Measurements from ENCODE around the gene SLC15A5.

SLC15A5 gene

DNA sequence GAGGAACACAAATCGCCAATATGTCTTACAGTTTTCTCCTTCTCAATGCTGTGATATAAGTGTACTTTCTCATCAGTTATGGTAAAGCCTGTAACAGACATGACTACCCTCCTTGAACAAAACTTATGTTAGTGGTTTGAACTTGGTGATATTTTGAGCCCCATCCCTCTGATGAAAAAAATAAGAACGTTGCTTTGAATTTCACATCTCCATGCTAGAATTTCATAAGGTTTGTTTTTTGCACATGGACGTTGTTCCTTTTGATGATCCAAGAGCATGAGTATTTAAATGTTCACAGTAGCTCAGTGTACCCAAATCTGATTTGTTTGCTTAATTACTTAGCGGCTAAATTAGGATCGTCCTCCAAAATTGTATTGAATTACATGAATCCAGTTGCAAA, at the start of gene SLC15A5:
Gene SLC15A5 (minus strand): TSS at position 101 of the 400 bp plus-strand sequence. CDS start 0 bp downstream, at position 101.
- no peak for DNase-seq (ENCODE audit: extremely low spot score, insufficient read length, low read depth)
- no peak for FAIRE-seq

DNA sequence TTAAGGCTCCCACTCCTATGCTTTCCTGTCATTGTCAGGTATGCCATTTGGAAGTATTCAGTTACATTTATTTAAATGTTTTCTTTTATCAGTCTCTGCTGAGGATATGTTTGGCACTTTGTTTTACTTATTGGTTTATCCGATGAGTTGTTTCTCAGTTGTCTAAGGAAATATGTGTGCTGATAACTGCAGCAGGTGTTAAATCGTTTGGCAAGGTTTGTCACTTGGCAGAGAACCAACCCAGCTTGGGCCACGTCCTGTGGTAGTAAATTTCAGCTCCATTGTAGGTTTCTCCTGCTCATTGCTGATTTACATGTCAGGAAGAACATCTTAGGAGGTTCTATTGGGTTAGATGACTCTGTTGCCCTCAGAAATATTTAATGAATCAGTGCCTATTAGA, 47.9 kb upstream of the SLC15A5 start:
- FAIRE-seq (no peak), DNase-seq (ENCODE audit: extremely low spot score, insufficient read length, low read depth) (no peak)

DNA sequence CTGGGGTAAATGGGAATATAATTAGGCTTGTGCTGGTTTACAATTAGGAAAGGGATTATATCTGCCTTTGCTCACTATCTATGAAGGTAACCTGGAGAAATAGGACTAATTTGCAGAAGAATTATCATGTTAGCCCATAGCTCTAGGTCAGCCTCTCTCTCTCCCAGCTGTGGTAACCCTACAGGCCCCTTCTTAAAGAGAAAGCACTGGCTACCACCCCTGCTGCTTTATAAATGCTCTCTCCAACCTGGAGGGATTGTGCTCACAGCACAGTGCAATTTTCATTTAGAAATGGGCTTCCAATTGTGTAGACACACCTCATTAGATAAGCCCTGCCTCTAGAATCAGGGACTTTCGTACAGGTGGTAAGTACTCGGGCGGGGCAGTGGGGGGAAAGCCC, 47.3 kb upstream of the SLC15A5 start:
- no peak for DNase-seq (ENCODE audit: extremely low spot score, insufficient read length, low read depth)
- no peak for FAIRE-seq

- DNase-seq (ENCODE audit: extremely low spot score, insufficient read length, low read depth), result no peak
- FAIRE-seq, result no peak
These were observed 46.8 kb upstream of the SLC15A5 start for GRCh38 chr12:16324272-16324671.

GRCh38 chr12:16323638-16324037, 46.2 kb upstream of the SLC15A5 start:
- no peak for FAIRE-seq

DNA sequence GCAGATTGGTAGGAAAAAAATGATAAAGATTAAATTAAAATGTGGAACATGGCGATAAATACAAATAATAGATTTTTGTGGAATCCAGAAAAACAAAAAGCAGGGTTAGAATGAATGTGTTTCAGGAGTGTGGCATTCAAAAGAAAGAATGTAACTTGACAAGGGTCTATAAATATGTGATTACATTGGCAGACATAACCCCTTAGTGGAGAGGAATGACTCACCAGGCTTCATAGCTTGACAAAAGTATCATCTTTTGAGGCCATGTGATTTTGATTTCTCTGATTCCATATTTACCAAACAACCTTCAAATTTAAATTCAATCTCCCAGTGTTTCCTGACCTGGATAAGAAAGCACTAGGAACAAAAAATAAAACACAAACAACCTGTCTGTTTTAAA, 45.5 kb upstream of the SLC15A5 start:
- DNase-seq (ENCODE audit: extremely low spot score, insufficient read length, low read depth) (no peak), FAIRE-seq (no peak)

More at GRCh38 chr12:16323638-16324037, 46.2 kb upstream of the SLC15A5 start:
- no peak for DNase-seq (ENCODE audit: extremely low spot score, insufficient read length, low read depth)

DNA sequence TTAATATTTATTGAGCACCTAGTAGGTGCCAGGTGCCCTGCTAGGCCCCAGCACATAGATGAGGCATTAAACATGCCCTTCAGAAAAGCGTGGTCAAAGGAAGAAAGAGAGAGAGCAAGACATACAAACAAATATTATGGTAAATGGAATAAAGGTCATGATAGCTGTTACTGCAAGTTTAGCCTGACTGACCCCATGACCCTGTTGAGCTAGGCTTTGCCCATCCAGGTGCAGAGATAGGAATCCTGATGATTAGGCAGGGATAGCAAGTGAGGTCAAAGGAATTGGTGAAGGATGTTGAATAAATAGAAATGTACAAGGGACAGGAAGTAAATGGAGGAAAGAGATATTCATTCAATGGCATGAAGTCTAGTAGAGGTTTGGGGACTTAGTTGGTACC, 33.4 kb upstream of the SLC15A5 start:
- FAIRE-seq, result no peak
- no peak for DNase-seq (ENCODE audit: extremely low spot score, insufficient read length, low read depth)

- DNase-seq (ENCODE audit: extremely low spot score, insufficient read length, low read depth), result no peak
- no peak for FAIRE-seq
These were observed 30.5 kb upstream of the SLC15A5 start for GRCh38 chr12:16307856-16308475.

DNA sequence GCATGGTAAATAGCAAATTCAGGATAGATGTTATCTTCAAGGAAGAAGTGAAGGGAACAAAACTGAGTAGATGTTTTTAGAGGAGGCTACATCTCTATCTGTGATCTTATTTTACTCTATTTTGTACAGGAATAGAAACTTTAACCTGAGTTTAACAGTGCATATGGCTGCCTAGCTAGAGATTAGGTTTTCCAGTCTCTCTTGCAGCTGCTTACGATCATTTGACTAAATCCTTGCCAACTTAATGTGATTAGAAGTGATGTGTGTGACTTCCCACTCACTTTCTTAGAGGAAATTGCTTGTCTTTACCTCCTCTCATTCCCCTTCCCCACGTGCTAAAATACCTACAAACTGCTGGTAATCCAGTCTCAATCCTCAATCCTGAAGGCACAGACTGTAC, 26.5 kb upstream of the SLC15A5 start:
- FAIRE-seq, result no peak
- DNase-seq (ENCODE audit: extremely low spot score, insufficient read length, low read depth), result no peak

- FAIRE-seq (no peak), DNase-seq (ENCODE audit: extremely low spot score, insufficient read length, low read depth) (no peak)
These were observed 23.3 kb upstream of the SLC15A5 start for GRCh38 chr12:16300736-16301135.

DNA sequence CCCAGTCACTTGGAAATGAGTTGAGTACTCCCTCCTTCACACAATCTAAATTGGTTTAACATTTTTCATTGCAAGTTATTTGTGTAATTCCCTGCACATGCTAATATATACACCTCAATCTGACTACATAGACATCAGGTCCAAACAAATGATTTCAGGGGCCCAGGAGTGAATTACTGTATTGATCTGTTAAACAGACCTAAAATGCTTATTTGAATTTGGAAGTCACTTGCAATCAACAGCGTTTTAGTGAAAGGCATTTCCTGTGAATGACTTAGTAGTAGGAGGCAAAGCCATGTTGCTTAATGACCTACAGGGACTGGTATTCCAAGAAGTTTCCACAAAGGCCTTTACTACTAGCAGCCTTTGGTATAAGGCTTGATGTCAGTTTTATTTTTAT, 22.6 kb upstream of the SLC15A5 start:
- FAIRE-seq (no peak), DNase-seq (ENCODE audit: extremely low spot score, insufficient read length, low read depth) (no peak)

GRCh38 chr12:16299403-16299802, 21.9 kb upstream of the SLC15A5 start:
- DNase-seq (ENCODE audit: extremely low spot score, insufficient read length, low read depth) (no peak), FAIRE-seq (no peak)

GRCh38 chr12:16297521-16297920, 20.0 kb upstream of the SLC15A5 start:
- no peak for FAIRE-seq

GRCh38 chr12:16294376-16294956, 17.0 kb upstream of the SLC15A5 start:
- FAIRE-seq (no peak), DNase-seq (ENCODE audit: extremely low spot score, insufficient read length, low read depth) (no peak)

More at GRCh38 chr12:16297521-16297920, 20.0 kb upstream of the SLC15A5 start:
- no peak for DNase-seq (ENCODE audit: extremely low spot score, insufficient read length, low read depth)

- FAIRE-seq (no peak), DNase-seq (ENCODE audit: extremely low spot score, insufficient read length, low read depth) (no peak)
These were observed 13.5 kb upstream of the SLC15A5 start for GRCh38 chr12:16291032-16291431.

GRCh38 chr12:16285586-16285985, 8.1 kb upstream of the SLC15A5 start:
- FAIRE-seq, result no peak
- DNase-seq (ENCODE audit: extremely low spot score, insufficient read length, low read depth), result no peak

DNA sequence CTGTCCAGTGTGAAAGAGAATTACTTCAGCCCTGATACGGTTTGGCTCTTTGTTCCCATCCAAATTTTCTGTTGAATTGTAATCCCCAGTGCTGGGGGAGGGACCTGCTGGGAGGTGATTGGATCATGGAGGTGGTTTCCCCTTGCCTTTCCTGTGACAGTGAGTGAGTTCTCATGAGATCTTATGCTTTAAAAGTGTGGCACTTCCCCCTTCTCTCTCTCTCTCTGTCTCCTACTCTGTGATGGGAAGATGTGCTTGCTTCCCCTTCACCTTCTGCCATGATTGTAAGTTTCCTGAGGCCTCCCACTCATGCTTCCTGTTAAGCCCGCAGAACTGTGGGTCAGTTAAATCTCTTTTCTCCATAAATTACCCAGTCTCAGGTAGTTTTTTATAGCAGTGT, 5.5 kb upstream of the SLC15A5 start:
- FAIRE-seq (no peak), DNase-seq (ENCODE audit: extremely low spot score, insufficient read length, low read depth) (no peak)

DNA sequence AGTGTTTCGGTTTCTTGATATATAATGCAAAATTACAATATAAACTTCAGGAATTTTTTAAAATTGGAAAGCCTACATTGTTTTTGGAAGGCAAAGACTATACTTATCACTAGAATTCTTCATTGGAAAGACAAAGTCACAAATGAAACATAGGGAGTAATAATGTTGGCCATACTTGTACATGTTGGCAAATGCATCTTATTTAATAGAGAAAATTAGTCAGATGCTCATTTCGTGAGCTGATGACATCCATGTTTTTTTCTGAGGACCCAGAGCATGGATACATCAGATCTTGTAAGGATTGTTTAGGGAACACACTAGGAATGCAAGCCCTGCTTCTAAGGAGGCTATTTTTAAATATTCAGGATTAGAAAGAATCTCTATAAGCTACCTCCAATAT, 4.6 kb upstream of the SLC15A5 start:
- DNase-seq (ENCODE audit: extremely low spot score, insufficient read length, low read depth), result no peak
- no peak for FAIRE-seq

DNA sequence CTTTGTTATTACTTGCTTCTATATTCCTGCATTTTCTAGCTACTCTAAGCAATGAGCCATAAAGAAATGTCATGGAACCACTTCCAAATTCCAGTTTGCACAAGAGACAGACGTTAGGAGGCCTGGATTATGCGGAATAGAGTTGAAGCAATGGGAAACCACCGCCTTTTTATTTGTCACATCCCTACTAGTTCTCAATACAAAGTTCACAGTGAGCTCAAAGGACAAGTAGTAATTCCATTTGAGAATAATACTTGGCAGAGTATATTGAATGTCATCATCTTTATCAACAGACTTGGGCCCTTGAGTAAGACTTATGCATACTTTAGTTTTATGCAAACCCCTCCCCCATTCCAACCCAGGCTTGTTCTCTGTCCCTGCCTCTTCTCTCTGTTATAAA, 3.7 kb upstream of the SLC15A5 start:
- FAIRE-seq (no peak), DNase-seq (ENCODE audit: extremely low spot score, insufficient read length, low read depth) (no peak)

GRCh38 chr12:16272222-16272621, 5.3 kb downstream of the SLC15A5 start:
- DNase-seq (ENCODE audit: extremely low spot score, insufficient read length, low read depth) (no peak), FAIRE-seq (no peak)

DNA sequence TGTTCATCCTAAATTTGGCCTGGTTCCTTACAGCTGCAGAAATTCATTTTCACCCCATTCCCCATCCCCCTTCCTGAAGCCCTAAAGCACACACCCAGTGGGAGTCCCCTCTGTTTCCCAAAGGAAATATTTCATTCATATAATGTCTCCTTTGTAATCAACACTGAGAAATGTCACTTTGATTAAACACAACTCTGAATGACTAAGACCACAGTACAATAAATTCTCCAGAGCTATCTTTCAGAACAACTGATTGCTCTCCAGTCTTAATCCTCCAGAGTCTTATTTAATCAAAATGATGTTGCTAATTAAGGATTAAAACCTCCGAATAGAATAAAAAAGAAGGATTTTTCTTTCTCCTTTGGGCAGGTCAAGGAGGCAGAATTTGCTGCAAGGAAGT, 6.4 kb downstream of the SLC15A5 start:
- DNase-seq (ENCODE audit: extremely low spot score, insufficient read length, low read depth), result no peak

DNA sequence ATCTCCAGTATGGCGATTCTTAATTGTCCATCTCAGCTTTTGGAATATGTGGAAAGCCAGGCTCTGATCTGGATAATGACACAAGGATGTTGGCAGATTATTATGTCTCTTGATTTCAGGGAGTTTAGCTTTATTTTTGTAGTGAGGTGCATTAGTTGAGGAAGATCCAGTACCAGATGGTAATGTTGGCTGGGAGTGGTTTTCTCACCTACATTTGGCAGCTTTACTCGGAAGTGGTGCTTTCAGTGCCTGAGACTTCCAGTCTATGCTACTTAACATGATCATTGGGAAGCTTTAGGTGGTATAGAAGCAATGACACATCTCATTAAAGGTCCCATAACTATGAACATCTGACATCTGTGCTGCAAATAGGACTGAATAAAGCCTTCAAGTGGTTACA, 7.5 kb downstream of the SLC15A5 start:
- no peak for DNase-seq (ENCODE audit: extremely low spot score, insufficient read length, low read depth)
- no peak for FAIRE-seq

More for the DNA sequence above, 6.4 kb downstream of the SLC15A5 start:
- no peak for FAIRE-seq

All from GM18507 (cell line).